ENCODE results near the gene NHLRC3.

GRCh38 chr13:39036212-39036611 lies 2.0 kb upstream of the NHLRC3 start:
- TF ChIP-seq CTCF (IDR thresholded peaks at IDR 0.05; ENCODE audit: poor library complexity) (no peak), EZH2phosphoT487 (IDR thresholded peaks at IDR 0.05; ENCODE audit: low read depth, severe bottlenecking, unreplicated experiment) (no peak), EZH2 (IDR thresholded peaks at IDR 0.05; ENCODE audit: borderline replicate concordance) (no peak)
